T-helper 2 cell (primary cell): ENCODE data around the gene TNFRSF1B.
"Not testable (repeated sequence)": the region's sequence is repeated elsewhere in the genome, so short reads cannot be mapped to it uniquely, and the experiment has no call there.

ENCODE experiments used
- DNase-seq, 5 experiments: peaks; one replicate each; pipeline versions ENCODE4 v3.0.0 to v3.0.0-alpha.2; 2012 to 2022

The TNFRSF1B gene

DNA sequence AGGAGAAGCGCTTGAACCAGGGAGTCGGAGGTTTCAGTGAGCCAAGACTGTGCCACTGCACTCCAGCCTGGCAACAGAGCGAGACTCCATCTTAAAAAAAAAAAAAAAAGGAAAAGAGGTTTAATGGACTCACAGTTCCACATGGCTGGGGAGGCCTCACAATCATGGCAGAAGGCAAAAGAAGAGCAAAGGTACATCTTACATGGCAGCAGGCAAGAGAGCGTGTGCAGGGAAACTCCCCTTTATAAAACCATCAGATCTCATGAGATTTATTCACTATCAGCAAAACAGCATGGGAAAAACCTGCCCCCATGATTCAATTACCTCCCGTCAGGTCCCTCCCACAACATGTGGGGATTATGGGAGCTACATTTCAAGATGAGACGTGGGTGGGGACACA lies 57.3 kb downstream of the TNFRSF1B start:
- not testable (repeated sequence) for DNase-seq

GRCh38 chr1:12228979-12229378 lies 62.2 kb downstream of the TNFRSF1B start:
- DNase-seq: no peak

- no peak for DNase-seq
Measured at GRCh38 chr1:12229386-12229834, 62.6 kb downstream of the TNFRSF1B start.

GRCh38 chr1:12229835-12230548 lies 63.2 kb downstream of the TNFRSF1B start, which contains the start of gene VPS13D:
Gene VPS13D, plus strand, starts transcription at chr1:12230030. Its CDS starts 4,237 bp downstream, at chr1:12234267.
- DNase-seq: peak; percentile 71 to 89 (median 76)

- peak in 1 of 5 experiments; percentile 17 for DNase-seq
Measured at GRCh38 chr1:12230549-12231275, 63.9 kb downstream of the TNFRSF1B start.

DNA sequence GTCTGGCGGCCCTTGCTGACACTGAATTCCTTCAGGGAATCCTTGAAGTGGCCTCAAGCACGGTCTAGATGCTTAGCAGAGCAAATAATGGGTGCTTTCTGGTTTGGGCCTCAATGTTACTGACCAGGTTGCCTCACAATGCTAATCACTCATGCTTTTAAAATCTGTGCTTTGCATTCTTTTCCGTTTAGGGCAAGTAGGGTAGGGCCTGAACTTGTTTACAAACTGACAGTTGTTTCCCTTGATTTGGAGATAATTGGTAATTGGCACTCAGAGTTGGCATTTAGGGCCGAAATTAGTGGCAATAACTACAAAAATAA lies 64.4 kb downstream of the TNFRSF1B start:
- no peak for DNase-seq

- no peak for DNase-seq
Measured at GRCh38 chr1:12232221-12232620, 65.4 kb downstream of the TNFRSF1B start.

DNA sequence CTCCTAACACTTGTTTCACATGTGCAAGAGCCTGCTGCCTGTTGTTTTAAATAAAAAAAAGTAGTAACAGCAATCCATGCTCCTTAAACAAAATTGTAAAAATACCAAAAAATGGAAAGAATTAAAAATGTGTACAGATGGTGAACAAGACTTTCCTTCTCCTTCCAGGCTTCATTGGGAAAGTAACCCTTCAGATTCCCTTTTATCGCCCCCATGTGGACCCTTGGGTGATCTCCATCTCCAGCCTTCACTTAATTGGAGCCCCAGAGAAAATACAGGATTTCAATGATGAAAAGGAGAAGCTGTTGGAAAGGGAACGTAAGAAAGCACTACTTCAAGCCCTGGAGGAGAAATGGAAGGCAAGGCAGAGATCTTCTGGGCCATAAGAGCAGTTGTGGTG lies 77.3 kb downstream of the TNFRSF1B start:
- DNase-seq: no peak

DNA sequence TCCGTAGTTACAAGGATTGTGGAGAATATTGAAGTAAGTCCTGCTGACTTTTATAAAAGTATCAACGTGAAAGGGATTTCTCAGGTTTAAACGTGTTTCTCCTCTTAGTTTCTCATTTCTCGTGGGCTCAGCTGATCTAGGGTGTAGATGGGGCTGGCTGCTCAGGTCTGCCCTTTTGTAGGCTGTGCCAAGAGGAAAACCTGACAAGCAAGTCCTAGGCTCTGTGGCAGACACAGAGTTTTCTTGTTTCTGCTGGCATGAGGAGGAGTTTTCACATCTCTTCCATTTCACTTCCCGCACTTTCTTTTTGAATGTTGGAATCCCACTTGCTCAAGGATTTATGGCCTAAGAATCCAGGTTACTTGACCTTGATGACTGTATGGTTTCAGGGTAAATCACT lies 77.8 kb downstream of the TNFRSF1B start:
- DNase-seq: no peak

DNA sequence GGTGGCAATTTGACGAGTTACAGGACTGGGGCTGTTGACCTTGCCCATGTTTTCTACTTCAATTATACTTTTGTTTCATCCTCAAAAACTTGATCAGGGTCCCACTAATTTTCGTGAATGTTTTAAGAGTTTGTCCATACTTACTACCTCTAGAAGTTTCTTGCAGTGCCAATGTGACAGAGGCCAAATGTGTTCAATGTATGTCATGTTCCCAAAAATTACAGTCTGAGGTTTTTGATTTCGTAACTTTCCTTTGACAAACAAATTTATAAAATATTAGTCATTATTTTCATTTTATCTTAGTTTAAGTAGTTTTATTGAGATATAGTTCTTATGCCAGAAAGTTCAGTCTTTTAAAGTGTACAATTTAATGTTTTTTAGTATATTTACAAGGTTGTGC lies 78.3 kb downstream of the TNFRSF1B start:
- no peak for DNase-seq

- no peak for DNase-seq
Measured at GRCh38 chr1:12245733-12246132, 78.9 kb downstream of the TNFRSF1B start.

- DNase-seq: no peak
Measured at GRCh38 chr1:12246584-12246983, 79.8 kb downstream of the TNFRSF1B start.

GRCh38 chr1:12249181-12249580 lies 82.4 kb downstream of the TNFRSF1B start:
- no peak for DNase-seq

- no peak for DNase-seq
Measured at GRCh38 chr1:12249748-12250147, 83.0 kb downstream of the TNFRSF1B start.

DNA sequence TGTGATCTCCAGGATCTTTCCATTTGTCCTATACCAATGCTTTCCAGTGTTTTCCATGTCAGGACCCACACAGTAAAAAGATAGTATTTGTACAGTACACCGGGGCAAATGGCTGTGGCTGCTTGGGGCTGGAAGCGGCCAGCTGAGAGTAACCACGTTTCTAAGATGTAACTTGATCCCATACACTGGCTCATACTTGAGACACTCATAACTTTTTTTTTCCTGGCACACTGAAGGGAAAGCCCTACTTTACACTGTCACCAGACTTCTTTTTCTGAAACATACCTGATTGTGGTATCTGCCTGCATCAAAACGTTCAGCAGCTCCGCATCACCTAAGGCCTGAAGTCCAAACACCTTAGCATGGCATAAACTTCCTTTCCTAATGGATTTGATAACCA lies 84.7 kb downstream of the TNFRSF1B start:
- DNase-seq: no peak

GRCh38 chr1:12255913-12256312 lies 89.1 kb downstream of the TNFRSF1B start:
- DNase-seq: no peak

DNA sequence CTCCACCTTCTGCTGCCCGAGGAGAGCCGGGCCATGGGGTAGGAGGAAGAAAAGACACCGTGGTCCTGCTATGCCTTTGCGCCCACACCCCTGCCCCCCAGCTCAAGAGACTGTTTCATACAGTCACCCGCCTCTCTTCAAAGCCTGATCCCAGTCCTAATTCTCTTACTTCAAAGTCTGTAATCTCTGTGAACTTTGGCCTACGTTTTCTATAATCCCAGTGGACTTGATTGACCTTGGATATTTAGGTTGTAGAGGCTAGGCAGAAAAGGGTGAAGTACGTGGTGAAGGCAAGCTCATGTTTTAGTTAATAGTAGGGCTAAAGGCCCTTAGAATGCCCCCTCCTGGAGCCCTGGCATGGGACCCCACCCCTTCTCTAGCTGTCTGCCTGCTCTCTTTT lies 91.5 kb downstream of the TNFRSF1B start:
- no peak for DNase-seq
